HG03558 (cell line): ENCODE measurements around the gene RBMX2.
"Not testable (repeated sequence)": the region's sequence is repeated elsewhere in the genome, so short reads cannot be mapped to it uniquely, and the experiment has no call there.

ENCODE experiments used
- ATAC-seq: cut with Tn5 transposase; IDR thresholded peaks from one replicate; pipeline ENCODE4 v1.9.1; 2021; ENCODE audit warnings: moderate number of reproducible peaks; ENCODE audit not compliant: unreplicated experiment; ENCODE audit errors: extremely low read depth

The RBMX2 gene

GRCh38 chrX:130401415-130402207, at the start of gene RBMX2:
RBMX2 (plus strand) TSS chrX:130401987; CDS start chrX:130402033, 46 bp downstream.
- ATAC-seq: peak; percentile 79

GRCh38 chrX:130352050-130352449, 49.7 kb upstream of the RBMX2 start:
- ATAC-seq: not testable (repeated sequence)

- no peak for ATAC-seq
These were observed 25.7 kb upstream of the RBMX2 start for GRCh38 chrX:130376077-130376476.

- no peak for ATAC-seq
These were observed 23.6 kb upstream of the RBMX2 start for GRCh38 chrX:130378024-130378669.

- no peak for ATAC-seq
These were observed 16.3 kb upstream of the RBMX2 start, which contains the start of gene GPR119 for GRCh38 chrX:130385520-130385919. GPR119 (minus strand) TSS chrX:130385674; CDS start chrX:130385447, 227 bp downstream.

- no peak for ATAC-seq
These were observed 15.4 kb upstream of the RBMX2 start for GRCh38 chrX:130386408-130386808.

GRCh38 chrX:130393451-130394074, 8.2 kb upstream of the RBMX2 start:
- no peak for ATAC-seq

- no peak for ATAC-seq
These were observed 6.4 kb upstream of the RBMX2 start for GRCh38 chrX:130395341-130395740.

GRCh38 chrX:130402208-130402684, 459 bp downstream of the RBMX2 start:
- ATAC-seq: no peak

GRCh38 chrX:130413415-130413814, 11.6 kb downstream of the RBMX2 start:
- no peak for ATAC-seq

- ATAC-seq: no peak
These were observed 13.0 kb downstream of the RBMX2 start for GRCh38 chrX:130414800-130415199.

GRCh38 chrX:130415201-130415600, 13.4 kb downstream of the RBMX2 start:
- no peak for ATAC-seq

GRCh38 chrX:130416785-130417184, 15.0 kb downstream of the RBMX2 start:
- no peak for ATAC-seq

- ATAC-seq: no peak
These were observed 16.3 kb downstream of the RBMX2 start for GRCh38 chrX:130418066-130418465.

- ATAC-seq: no peak
These were observed 17.0 kb downstream of the RBMX2 start for GRCh38 chrX:130418740-130419139.

GRCh38 chrX:130419263-130419662, 17.5 kb downstream of the RBMX2 start:
- ATAC-seq: no peak

- ATAC-seq: no peak
These were observed 24.7 kb downstream of the RBMX2 start for GRCh38 chrX:130426531-130426930.

- not testable (repeated sequence) for ATAC-seq
These were observed 27.4 kb downstream of the RBMX2 start for GRCh38 chrX:130429236-130429635.

- no peak for ATAC-seq
These were observed 34.1 kb downstream of the RBMX2 start for GRCh38 chrX:130435937-130436336.

GRCh38 chrX:130437996-130438395, 36.2 kb downstream of the RBMX2 start:
- ATAC-seq: not testable (repeated sequence)

- ATAC-seq: no peak
These were observed 42.1 kb downstream of the RBMX2 start for GRCh38 chrX:130443875-130444274.
